ENCODE measurements around the gene GJD2. TPM values are rescaled to one million over a fixed set of nuclear protein-coding genes. Genes with fewer than 3 reads are reported as not detected.

GJD2 gene
- polyA plus RNA-seq, 1 of the 3 experiments (the other 2 are of a cell fraction), result not detected

DNA sequence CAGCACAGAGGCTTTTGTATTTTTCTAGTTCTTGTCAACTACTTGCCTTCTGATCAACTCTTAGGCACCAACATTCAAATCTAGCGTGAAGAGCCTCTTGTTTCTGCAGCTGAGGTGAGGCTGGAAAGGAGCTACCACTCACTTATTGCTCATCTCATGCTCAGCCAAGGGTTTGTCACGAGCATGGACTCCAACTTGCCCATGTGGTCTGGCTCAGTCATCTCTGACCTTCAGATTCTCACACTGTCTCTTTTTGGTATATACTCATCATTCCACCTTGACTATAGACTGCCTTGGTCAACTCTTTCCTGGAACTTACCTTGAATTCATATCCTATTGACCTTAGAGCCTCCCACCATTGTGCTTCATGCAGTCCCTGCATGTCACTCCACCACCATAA lies 5.2 kb upstream of the GJD2 start:
- Histone ChIP-seq H3K9me2 (no peaks in the 10 kb centered on the region), H3K27ac (ENCODE audit: low read depth in 2 of 2, low read length in 1 of 2) (no peak overlapping the region), H3K9me3 (no peaks in the 10 kb centered on the region), H3K4me1 (ENCODE audit: control insufficient read depth in 1 of 2, insufficient read depth in 2 of 2, low read depth in 1 of 2, low read length in 1 of 2) (peaks cover 0 to 8% of the 10 kb centered on the region in 2 experiments; a peak in 2 of 4 replicates), H3K9ac (no peak overlapping the region), H2AFZ (ENCODE audit: low read depth) (no peak overlapping the region), H3K4me2 (no peak overlapping the region), H3K36me3 (replicated peaks in 1 of 2; ENCODE audit: control insufficient read depth in 1 of 2, insufficient read depth in 2 of 2, low read length in 1 of 2) (no peaks in the 10 kb centered on the region), H3K4me3 (ENCODE audit: low read depth in 2 of 2, low read length in 1 of 2) (no peak overlapping the region), H3K79me2 (ENCODE audit: insufficient read depth) (no peaks in the 10 kb centered on the region), H3K27me3 (ENCODE audit: insufficient read depth) (peaks cover 17% of the 10 kb centered on the region), H3F3A (replicated peaks; ENCODE audit: insufficient read depth) (no peaks in the 10 kb centered on the region), H4K20me1 (ENCODE audit: insufficient read depth) (no peaks in the 10 kb centered on the region)
- WGBS (ENCODE audit: low lambda C conversion rate), result 10% methylated on average over 2 of the region's 2 CpGs
- no peak for DNase-seq
- ChIA-PET POLR2A (no interaction called here), CTCF (interaction anchor here (0.9 to 1.0 kb wide), 2 partner anchors 31 to 39 kb away, joined by 3 read pairs; no protein-coding TSS in a partner anchor)
- TF ChIP-seq RXRA (IDR thresholded peaks at IDR 0.05; ENCODE audit: borderline replicate concordance, low read depth), result no peak
- no peak for TF ChIP-seq JUND (IDR thresholded peaks at IDR 0.05)
- no peak for TF ChIP-seq EZH2phosphoT487 (IDR thresholded peaks at IDR 0.05; ENCODE audit: borderline replicate concordance, low read depth)
- no peak for TF ChIP-seq NRF1 (IDR thresholded peaks at IDR 0.05; ENCODE audit: low read depth, low read length)
- TF ChIP-seq GATA2 (CRISPR knock-in tag; IDR thresholded peaks at IDR 0.05), result no peak
- TF ChIP-seq, protein P1, sequence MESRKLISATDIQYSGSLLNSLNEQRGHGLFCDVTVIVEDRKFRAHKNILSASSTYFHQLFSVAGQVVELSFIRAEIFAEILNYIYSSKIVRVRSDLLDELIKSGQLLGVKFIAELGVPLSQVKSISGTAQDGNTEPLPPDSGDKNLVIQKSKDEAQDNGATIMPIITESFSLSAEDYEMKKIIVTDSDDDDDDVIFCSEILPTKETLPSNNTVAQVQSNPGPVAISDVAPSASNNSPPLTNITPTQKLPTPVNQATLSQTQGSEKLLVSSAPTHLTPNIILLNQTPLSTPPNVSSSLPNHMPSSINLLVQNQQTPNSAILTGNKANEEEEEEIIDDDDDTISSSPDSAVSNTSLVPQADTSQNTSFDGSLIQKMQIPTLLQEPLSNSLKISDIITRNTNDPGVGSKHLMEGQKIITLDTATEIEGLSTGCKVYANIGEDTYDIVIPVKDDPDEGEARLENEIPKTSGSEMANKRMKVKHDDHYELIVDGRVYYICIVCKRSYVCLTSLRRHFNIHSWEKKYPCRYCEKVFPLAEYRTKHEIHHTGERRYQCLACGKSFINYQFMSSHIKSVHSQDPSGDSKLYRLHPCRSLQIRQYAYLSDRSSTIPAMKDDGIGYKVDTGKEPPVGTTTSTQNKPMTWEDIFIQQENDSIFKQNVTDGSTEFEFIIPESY (IDR thresholded peaks at IDR 0.05; ENCODE audit: borderline replicate concordance, low read depth), result no peak
- no peak for TF ChIP-seq YY1 (IDR thresholded peaks at IDR 0.05; ENCODE audit: low read depth)
- TF ChIP-seq MXI1 (IDR thresholded peaks at IDR 0.05; ENCODE audit: low read depth, low read length), result no peak
- TF ChIP-seq NFIC (IDR thresholded peaks at IDR 0.05; ENCODE audit: borderline replicate concordance), result no peak
- TF ChIP-seq USF1 (IDR thresholded peaks at IDR 0.05; ENCODE audit: borderline replicate concordance, low read depth), result no peak
- no peak for TF ChIP-seq TAF1 (IDR thresholded peaks at IDR 0.05; ENCODE audit: borderline replicate concordance, low read depth, low read length)

DNA sequence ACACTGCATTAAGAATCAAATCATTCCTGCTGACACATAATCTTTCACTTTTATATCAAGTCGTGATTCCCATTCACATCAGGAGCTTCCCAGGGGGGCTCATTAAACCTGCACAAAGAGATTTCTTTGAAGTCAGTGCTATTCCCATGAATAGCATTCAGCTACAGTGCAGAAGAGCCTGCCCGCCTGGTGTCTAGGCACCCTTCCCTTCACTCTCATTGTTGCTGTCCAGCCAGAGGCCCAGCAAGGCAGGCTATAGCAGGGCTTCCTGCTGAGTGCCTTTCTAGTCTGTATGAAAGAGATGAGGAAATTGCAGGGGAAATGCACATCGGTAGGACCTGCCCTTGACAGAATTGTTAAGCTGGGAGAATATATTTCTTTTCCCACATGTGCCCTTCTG lies 4.5 kb upstream of the GJD2 start:
- Histone ChIP-seq H3F3A (replicated peaks; ENCODE audit: insufficient read depth) (no peaks in the 10 kb centered on the region), H3K27me3 (ENCODE audit: insufficient read depth) (peaks cover 23% of the 10 kb centered on the region), H4K20me1 (ENCODE audit: insufficient read depth) (no peaks in the 10 kb centered on the region), H3K4me3 (ENCODE audit: low read depth in 2 of 2, low read length in 1 of 2) (no peak overlapping the region), H3K9me3 (no peaks in the 10 kb centered on the region), H3K9me2 (no peaks in the 10 kb centered on the region), H3K9ac (no peak overlapping the region), H3K36me3 (replicated peaks in 1 of 2; ENCODE audit: control insufficient read depth in 1 of 2, insufficient read depth in 2 of 2, low read length in 1 of 2) (no peaks in the 10 kb centered on the region), H3K4me2 (no peak overlapping the region), H3K4me1 (ENCODE audit: control insufficient read depth in 1 of 2, insufficient read depth in 2 of 2, low read depth in 1 of 2, low read length in 1 of 2) (peaks cover 0 to 8% of the 10 kb centered on the region in 2 experiments; a peak in 2 of 4 replicates), H2AFZ (ENCODE audit: low read depth) (no peak overlapping the region), H3K79me2 (ENCODE audit: insufficient read depth) (no peaks in the 10 kb centered on the region), H3K27ac (ENCODE audit: low read depth in 2 of 2, low read length in 1 of 2) (no peak overlapping the region)
- WGBS (ENCODE audit: low lambda C conversion rate), result 43% methylated on average over 3 of the region's 3 CpGs
- TF ChIP-seq CTCF (IDR thresholded peaks at IDR 0.05) (no peak), FOSL2 (IDR thresholded peaks at IDR 0.05; ENCODE audit: borderline replicate concordance, low read depth) (no peak)
- TF ChIP-seq, protein P2, sequence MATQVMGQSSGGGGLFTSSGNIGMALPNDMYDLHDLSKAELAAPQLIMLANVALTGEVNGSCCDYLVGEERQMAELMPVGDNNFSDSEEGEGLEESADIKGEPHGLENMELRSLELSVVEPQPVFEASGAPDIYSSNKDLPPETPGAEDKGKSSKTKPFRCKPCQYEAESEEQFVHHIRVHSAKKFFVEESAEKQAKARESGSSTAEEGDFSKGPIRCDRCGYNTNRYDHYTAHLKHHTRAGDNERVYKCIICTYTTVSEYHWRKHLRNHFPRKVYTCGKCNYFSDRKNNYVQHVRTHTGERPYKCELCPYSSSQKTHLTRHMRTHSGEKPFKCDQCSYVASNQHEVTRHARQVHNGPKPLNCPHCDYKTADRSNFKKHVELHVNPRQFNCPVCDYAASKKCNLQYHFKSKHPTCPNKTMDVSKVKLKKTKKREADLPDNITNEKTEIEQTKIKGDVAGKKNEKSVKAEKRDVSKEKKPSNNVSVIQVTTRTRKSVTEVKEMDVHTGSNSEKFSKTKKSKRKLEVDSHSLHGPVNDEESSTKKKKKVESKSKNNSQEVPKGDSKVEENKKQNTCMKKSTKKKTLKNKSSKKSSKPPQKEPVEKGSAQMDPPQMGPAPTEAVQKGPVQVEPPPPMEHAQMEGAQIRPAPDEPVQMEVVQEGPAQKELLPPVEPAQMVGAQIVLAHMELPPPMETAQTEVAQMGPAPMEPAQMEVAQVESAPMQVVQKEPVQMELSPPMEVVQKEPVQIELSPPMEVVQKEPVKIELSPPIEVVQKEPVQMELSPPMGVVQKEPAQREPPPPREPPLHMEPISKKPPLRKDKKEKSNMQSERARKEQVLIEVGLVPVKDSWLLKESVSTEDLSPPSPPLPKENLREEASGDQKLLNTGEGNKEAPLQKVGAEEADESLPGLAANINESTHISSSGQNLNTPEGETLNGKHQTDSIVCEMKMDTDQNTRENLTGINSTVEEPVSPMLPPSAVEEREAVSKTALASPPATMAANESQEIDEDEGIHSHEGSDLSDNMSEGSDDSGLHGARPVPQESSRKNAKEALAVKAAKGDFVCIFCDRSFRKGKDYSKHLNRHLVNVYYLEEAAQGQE (IDR thresholded peaks at IDR 0.05; ENCODE audit: low read depth, low read length), result peak; percentile 56; the same call in 1 of the 2 replicates
- DNase-seq, result no peak
- ChIA-PET POLR2A (no interaction called here), CTCF (interaction anchor here (0.9 kb wide), 1 partner anchor 39 kb away, joined by 3 read pairs; no protein-coding TSS in a partner anchor)
